BJ (cell line): ENCODE measurements around the gene CCM2. TPM values are rescaled to one million over a fixed set of nuclear protein-coding genes. Genes with fewer than 3 reads are reported as not detected.

Experiments used
- CTCF ChIA-PET: fragments of 350-600 bp; formaldehyde crosslinking; extraction: SDS; loops from one replicate; lab custom pipeline; 2021; ENCODE audit warnings: antibody characterized with exemption, inconsistent platforms; lab: Yijun Ruan, JAX
- POLR2A ChIA-PET: fragments of 300-600 bp; sonication (Branson Sonifier 250); formaldehyde crosslinking; extraction: SDS; loops from one replicate; lab custom pipeline; 2021; ENCODE audit warnings: antibody characterized with exemption; lab: Charles Lee
- DNase-seq: peaks from one replicate; pipeline ENCODE4 v3.0.0-alpha.2; 2011; ENCODE audit warnings: low read depth
- H3K27me3 ChIP-seq: 2 replicates; pipeline ENCODE4 v1.6.0; 2011; ENCODE audit warnings: low read length; ENCODE audit not compliant: control insufficient read depth, insufficient read depth
- H3K36me3 ChIP-seq: 2 replicates; pipeline ENCODE4 v1.5.1; 2011; ENCODE audit warnings: low read length; ENCODE audit not compliant: control insufficient read depth, insufficient read depth
- H3K4me3 ChIP-seq: 2 replicates; pipeline ENCODE4 v1.5.1; 2011; ENCODE audit warnings: low read depth, mild to moderate bottlenecking, control low read depth, low read length
- CTCF ChIP-seq: IDR thresholded peaks from 2 replicates; pipeline ENCODE4 v1.5.1; 2011; ENCODE audit warnings: low read depth, mild to moderate bottlenecking, control low read depth, inconsistent platforms, low read length, moderate library complexity; ENCODE audit not compliant: insufficient read depth
- polyA plus RNA-seq: library from polyadenylated mRNA; depleted of rRNA; stranded (reverse); fragments of >200 nt; gene quantifications from 2 replicates; pipeline ENCODE4 v1.2.3, GENCODE V29; 2011

CCM2 gene
- polyA plus RNA-seq, 1 experiment = 48.2 TPM

GRCh38 chr7:45075871-45076796 is 76.1 kb downstream of the CCM2 start:
- ChIA-PET CTCF (no interaction called here), POLR2A (no interaction called here)
- DNase-seq = no peak
- Histone ChIP-seq H3K27me3 (no peaks in the 10 kb centered on the region), H3K4me3 (no peak overlapping the region), H3K36me3 (peaks cover 32% of the 10 kb centered on the region)
- no peak for TF ChIP-seq CTCF

GRCh38 chr7:45076946-45077345 is 76.9 kb downstream of the CCM2 start:
- ChIA-PET POLR2A (no interaction called here), CTCF (no interaction called here)

GRCh38 chr7:45077579-45077978 is 77.6 kb downstream of the CCM2 start:
- POLR2A ChIA-PET = no interaction called here

More at GRCh38 chr7:45076946-45077345, 76.9 kb downstream of the CCM2 start:
- no peak for TF ChIP-seq CTCF
- no peak overlapping the region for H3K4me3 ChIP-seq
- no peak for DNase-seq
- peaks cover 33% of the 10 kb centered on the region for H3K36me3 ChIP-seq
- no peaks in the 10 kb centered on the region for H3K27me3 ChIP-seq

GRCh38 chr7:45078125-45078681 is 78.2 kb downstream of the CCM2 start:
- ChIA-PET CTCF (no interaction called here), POLR2A (no interaction called here)
- Histone ChIP-seq H3K36me3 (peaks cover 25% of the 10 kb centered on the region), H3K4me3 (no peak overlapping the region), H3K27me3 (no peaks in the 10 kb centered on the region)
- no peak for DNase-seq
- no peak for TF ChIP-seq CTCF

More at GRCh38 chr7:45077579-45077978, 77.6 kb downstream of the CCM2 start:
- H3K36me3 ChIP-seq = peaks cover 28% of the 10 kb centered on the region
- no peak overlapping the region for H3K4me3 ChIP-seq
- no peak for DNase-seq
- no peaks in the 10 kb centered on the region for H3K27me3 ChIP-seq
- no peak for TF ChIP-seq CTCF
- CTCF ChIA-PET = no interaction called here

GRCh38 chr7:45080265-45080957 is 80.4 kb downstream of the CCM2 start:
- TF ChIP-seq CTCF = no peak
- no peak overlapping the region for H3K4me3 ChIP-seq
- POLR2A ChIA-PET = no interaction called here
- DNase-seq = no peak
- peaks cover 16% of the 10 kb centered on the region for H3K36me3 ChIP-seq
- CTCF ChIA-PET = no interaction called here
- no peaks in the 10 kb centered on the region for H3K27me3 ChIP-seq
